Cardiac fibroblast (primary cell): Measurements from ENCODE around the gene ELOA.

ENCODE experiments used
- DNase-seq, 2 donors: peaks; one replicate each; pipeline versions ENCODE4 v3.0.0 to v3.0.0-alpha.2; 2010; ENCODE audit warnings: low read depth in 2 of 2
- H3K4me3 ChIP-seq, 2 donors: replicated peaks in 1 of 2; 1 replicate in 1 of 2; 2 replicates in 1 of 2; pipeline ENCODE4 v1.5.1; 2011; ENCODE audit warnings: low read depth in 2 of 2, low read length in 2 of 2, mild to moderate bottlenecking in 2 of 2, moderate library complexity in 1 of 2
- TF ChIP-seq, protein P1 (sequence below): IDR thresholded peaks from one replicate; pipeline ENCODE4 v1.5.1; 2011; ENCODE audit warnings: low read depth, mild to moderate bottlenecking, low read length, inconsistent platforms

The ELOA gene

GRCh38 chr1:23784846-23785245 lies 41.6 kb downstream of the ELOA start:
- no peak for DNase-seq
- TF ChIP-seq, protein P1, sequence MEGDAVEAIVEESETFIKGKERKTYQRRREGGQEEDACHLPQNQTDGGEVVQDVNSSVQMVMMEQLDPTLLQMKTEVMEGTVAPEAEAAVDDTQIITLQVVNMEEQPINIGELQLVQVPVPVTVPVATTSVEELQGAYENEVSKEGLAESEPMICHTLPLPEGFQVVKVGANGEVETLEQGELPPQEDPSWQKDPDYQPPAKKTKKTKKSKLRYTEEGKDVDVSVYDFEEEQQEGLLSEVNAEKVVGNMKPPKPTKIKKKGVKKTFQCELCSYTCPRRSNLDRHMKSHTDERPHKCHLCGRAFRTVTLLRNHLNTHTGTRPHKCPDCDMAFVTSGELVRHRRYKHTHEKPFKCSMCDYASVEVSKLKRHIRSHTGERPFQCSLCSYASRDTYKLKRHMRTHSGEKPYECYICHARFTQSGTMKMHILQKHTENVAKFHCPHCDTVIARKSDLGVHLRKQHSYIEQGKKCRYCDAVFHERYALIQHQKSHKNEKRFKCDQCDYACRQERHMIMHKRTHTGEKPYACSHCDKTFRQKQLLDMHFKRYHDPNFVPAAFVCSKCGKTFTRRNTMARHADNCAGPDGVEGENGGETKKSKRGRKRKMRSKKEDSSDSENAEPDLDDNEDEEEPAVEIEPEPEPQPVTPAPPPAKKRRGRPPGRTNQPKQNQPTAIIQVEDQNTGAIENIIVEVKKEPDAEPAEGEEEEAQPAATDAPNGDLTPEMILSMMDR: no peak
- H3K4me3 ChIP-seq: no peak overlapping the region

GRCh38 chr1:23787701-23788100 lies 44.4 kb downstream of the ELOA start:
- H3K4me3 ChIP-seq: no peak overlapping the region
- no peak for DNase-seq
- TF ChIP-seq, protein P1: no peak

GRCh38 chr1:23788695-23789094 lies 45.4 kb downstream of the ELOA start:
- TF ChIP-seq, protein P1: no peak
- no peak for DNase-seq
- no peak overlapping the region for H3K4me3 ChIP-seq

GRCh38 chr1:23790696-23791515 lies 47.6 kb downstream of the ELOA start, which contains the start of gene LYPLA2:
Gene LYPLA2, plus strand, starts transcription at chr1:23791145. Its CDS starts 1,538 bp downstream, at chr1:23792683.
- peak; percentile 88 to 93 for DNase-seq
- TF ChIP-seq, protein P1: no peak
- peak within 1 kb of the TSS; percentile 88 to 90 for H3K4me3 ChIP-seq

DNA sequence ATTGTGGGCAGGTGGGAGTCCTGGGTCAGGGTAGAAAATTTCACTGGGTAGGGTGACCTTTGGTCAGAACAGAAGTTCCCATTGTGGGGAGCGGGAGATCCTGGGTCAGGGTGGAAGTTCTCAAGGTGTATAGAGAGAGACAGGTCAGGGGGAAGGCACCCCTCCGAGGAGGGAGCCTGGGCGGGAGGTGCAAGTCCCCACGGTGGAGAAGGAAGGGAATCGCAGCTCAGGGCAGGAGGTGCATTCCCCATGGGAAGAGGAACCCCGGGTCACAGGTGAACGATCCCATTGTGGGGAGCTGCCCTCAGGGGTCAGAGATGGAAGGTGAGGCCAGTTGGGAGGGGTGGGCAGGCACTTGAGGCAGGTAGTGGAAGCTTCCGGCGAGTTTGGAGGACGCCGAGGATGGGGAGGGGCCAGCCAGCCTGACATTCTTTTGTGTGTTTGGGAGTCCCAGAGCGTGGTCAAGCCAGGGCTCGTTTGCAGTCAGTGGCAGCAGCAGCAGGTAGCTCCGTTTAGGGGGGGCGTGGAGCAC lies 48.3 kb downstream of the ELOA start:
- TF ChIP-seq, protein P1: no peak
- peak overlapping the region; percentile 88 to 90 for H3K4me3 ChIP-seq
- peak; percentile 18 to 32 for DNase-seq

DNA sequence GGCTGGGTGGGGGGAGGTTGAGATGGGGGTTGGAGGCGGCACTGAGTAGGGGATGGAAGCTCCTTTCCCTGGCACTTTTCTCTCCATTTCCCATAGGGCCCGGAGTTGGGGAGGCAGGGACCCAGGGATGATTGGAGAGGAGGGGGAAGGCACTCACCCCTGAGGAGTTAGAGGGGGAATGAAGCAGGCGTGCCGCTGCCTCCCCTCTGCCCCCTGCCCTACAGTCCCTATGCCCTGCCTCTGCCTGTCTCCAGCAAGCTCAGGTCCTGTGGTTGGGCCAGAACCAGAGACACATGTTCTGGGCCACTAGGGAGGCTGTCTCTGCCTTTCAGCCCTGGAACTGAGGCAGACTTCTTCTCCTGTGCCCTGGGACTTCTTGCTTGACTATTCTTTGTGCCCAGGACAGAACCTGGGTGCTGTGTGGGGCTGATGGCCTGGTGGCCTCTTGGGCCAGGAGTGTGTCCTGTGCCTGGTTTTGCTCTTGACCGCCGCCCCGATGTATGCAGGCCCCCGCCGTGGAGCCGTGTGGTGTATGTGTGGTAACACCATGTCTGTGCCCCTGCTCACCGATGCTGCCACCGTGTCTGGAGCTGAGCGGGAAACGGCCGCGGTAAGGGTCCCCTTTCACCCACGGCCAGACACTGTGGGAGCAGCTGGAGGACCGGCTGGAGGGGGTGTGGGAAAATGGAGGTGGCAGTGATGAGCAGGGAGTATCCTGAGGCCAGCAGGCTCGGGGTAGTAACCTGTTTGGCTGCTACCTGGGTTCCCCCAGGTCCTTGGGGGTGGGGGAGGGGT lies 49.1 kb downstream of the ELOA start:
- no peak for DNase-seq
- TF ChIP-seq, protein P1: no peak
- peak overlapping the region; percentile 88 to 90 for H3K4me3 ChIP-seq
